Calu3 (cell line): Measurements from ENCODE around the gene EFCAB9. TPM values are rescaled to one million over a fixed set of nuclear protein-coding genes. Genes with fewer than 3 reads are reported as not detected.

Source experiments
- BruUV-seq: library from RNA; stranded (reverse); fragments of 400-500 nt; replicated peaks from 2 replicates; lab custom pipeline; 2021; lab: Mats Ljungman, UMichigan
- CTCF ChIA-PET: fragments of 300-600 bp; sonication (Branson Sonifier 250); formaldehyde crosslinking; loops from one replicate; lab custom pipeline; 2022; ENCODE audit warnings: antibody characterized with exemption; lab: Charles Lee
- DNase-seq: peaks from one replicate; pipeline ENCODE4 v3.0.0; 2022
- H3K27ac Mint-ChIP-seq: one replicate; pipeline ENCODE4 v1.8.0; 2022; ENCODE audit warnings: mixed read lengths; ENCODE audit not compliant: unreplicated experiment
- H3K27me3 Mint-ChIP-seq: one replicate; pipeline ENCODE4 v1.8.0; 2022; ENCODE audit warnings: mixed read lengths; ENCODE audit not compliant: unreplicated experiment
- H3K36me3 Mint-ChIP-seq: one replicate; pipeline ENCODE4 v1.8.0; 2022; ENCODE audit warnings: mild to moderate bottlenecking, moderate library complexity, mixed read lengths; ENCODE audit not compliant: insufficient read depth, unreplicated experiment
- H3K4me1 Mint-ChIP-seq: one replicate; pipeline ENCODE4 v1.8.0; 2022; ENCODE audit warnings: mild to moderate bottlenecking, low read depth, mixed read lengths; ENCODE audit not compliant: unreplicated experiment
- H3K4me3 Mint-ChIP-seq: one replicate; pipeline ENCODE4 v1.8.0; 2022; ENCODE audit warnings: mild to moderate bottlenecking, low read depth, moderate library complexity, mixed read lengths; ENCODE audit not compliant: unreplicated experiment
- H3K9me3 Mint-ChIP-seq: one replicate; pipeline ENCODE4 v1.8.0; 2022; ENCODE audit warnings: low read depth, mixed read lengths; ENCODE audit not compliant: unreplicated experiment
- intact Hi-C: fragments of 100-400 bp; cut with micrococcal nuclease; formaldehyde crosslinking; loops from one replicate; pipeline ENCODE4 v1.10.0; 2022; ENCODE audit not compliant: unreplicated experiment
- total RNA-seq: library from RNA; stranded (reverse); gene quantifications from 2 replicates; pipeline ENCODE4 v1.2.3, GENCODE V29; 2022
- TF ChIP-seq, protein P1 (sequence below): fragments of 200-600 bp; IDR thresholded peaks from one replicate; pipeline ENCODE4 v1.8.0; 2022; ENCODE audit warnings: antibody characterized with exemption; ENCODE audit not compliant: unreplicated experiment

EFCAB9 gene
- total RNA-seq, 1 experiment from 2014 or later: not detected

DNA sequence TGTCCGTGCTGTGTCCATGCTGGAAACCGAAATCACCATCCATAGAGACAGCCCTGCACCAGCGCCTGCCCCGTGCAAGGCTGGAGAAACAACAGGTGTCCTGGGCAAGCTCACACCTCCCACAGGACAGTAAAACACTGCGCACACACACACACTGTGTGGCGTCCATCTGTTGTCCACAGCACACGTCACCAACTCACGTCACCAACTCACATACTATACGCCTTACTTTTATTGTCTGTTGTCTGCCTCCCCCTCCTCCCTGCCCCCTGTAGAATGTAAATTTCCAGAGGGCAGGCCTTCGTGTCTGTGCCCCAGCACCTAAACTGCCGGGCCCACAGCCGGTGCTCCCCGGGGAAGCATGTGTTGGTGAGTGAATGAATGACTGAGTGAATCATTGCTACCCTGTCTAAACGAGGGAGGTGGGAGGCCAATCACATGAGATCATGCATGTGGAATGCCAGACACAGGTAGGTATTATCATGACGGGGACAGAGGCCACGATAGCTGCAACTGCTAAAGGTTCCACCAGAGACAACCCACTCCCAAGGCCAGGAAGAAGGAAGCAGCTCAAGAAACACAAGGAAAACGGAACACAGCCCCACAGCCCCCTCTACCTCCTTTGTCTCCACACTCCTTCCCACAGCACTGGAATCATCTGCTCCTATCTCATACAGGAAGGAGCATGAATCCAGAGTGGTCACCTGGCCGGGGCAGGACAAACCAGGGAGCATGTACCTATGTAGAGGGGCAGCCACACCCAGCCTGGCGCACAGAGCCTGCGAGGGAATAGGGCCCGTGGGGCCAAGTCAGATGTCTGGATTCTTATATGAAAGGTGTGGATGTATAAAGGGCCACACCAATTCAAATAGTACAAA lies 47.9 kb upstream of the EFCAB9 start:
- H3K4me1 Mint-ChIP-seq: peaks cover 43% of the 10 kb centered on the region
- no TSS peak for BruUV-seq
- CTCF ChIA-PET: no interaction called here

GRCh38 chr5:172146748-172147092 lies 47.3 kb upstream of the EFCAB9 start:
- BruUV-seq: no TSS peak
- Mint-ChIP-seq H3K4me1 (peaks cover 43% of the 10 kb centered on the region), H3K27ac (no peak overlapping the region), H3K4me3 (no peak overlapping the region), H3K9me3 (no peaks in the 10 kb centered on the region), H3K36me3 (peaks cover 4% of the 10 kb centered on the region), H3K27me3 (no peaks in the 10 kb centered on the region)
- intact Hi-C loops: no loop called here
- CTCF ChIA-PET: no interaction called here
- DNase-seq: no peak
- TF ChIP-seq, protein P1, sequence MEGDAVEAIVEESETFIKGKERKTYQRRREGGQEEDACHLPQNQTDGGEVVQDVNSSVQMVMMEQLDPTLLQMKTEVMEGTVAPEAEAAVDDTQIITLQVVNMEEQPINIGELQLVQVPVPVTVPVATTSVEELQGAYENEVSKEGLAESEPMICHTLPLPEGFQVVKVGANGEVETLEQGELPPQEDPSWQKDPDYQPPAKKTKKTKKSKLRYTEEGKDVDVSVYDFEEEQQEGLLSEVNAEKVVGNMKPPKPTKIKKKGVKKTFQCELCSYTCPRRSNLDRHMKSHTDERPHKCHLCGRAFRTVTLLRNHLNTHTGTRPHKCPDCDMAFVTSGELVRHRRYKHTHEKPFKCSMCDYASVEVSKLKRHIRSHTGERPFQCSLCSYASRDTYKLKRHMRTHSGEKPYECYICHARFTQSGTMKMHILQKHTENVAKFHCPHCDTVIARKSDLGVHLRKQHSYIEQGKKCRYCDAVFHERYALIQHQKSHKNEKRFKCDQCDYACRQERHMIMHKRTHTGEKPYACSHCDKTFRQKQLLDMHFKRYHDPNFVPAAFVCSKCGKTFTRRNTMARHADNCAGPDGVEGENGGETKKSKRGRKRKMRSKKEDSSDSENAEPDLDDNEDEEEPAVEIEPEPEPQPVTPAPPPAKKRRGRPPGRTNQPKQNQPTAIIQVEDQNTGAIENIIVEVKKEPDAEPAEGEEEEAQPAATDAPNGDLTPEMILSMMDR: no peak

More for the DNA sequence above, 47.9 kb upstream of the EFCAB9 start:
- Mint-ChIP-seq H3K36me3 (no peaks in the 10 kb centered on the region), H3K9me3 (no peaks in the 10 kb centered on the region), H3K27me3 (no peaks in the 10 kb centered on the region), H3K27ac (no peak overlapping the region), H3K4me3 (no peak overlapping the region)
- no peak for DNase-seq
- TF ChIP-seq, protein P1: no peak
- intact Hi-C loops: no loop called here

DNA sequence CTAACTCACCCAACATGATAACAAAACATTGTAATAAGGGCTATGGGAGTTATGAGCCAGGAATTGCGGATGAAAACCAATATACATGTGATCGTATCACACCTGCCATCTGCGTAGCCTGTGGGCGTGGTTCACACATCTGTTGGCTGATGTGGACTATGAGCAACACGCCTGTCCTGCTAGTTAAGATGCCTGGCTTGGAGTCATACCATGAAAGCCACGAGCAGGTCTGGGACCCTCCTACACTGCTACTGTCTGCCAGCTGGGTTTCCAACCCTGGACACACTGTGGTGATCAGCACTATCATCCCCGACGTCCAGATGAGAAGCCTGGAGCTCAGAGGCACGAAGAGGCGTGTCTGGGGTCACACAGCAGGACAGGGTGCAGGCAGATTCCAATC lies 46.1 kb upstream of the EFCAB9 start:
- no TSS peak for BruUV-seq
- Mint-ChIP-seq H3K36me3 (peaks cover 4% of the 10 kb centered on the region), H3K9me3 (no peaks in the 10 kb centered on the region), H3K4me1 (peaks cover 39% of the 10 kb centered on the region), H3K27me3 (no peaks in the 10 kb centered on the region), H3K27ac (no peak overlapping the region), H3K4me3 (no peak overlapping the region)
- TF ChIP-seq, protein P1: no peak
- intact Hi-C loops: no loop called here
- DNase-seq: no peak
- CTCF ChIA-PET: no interaction called here

DNA sequence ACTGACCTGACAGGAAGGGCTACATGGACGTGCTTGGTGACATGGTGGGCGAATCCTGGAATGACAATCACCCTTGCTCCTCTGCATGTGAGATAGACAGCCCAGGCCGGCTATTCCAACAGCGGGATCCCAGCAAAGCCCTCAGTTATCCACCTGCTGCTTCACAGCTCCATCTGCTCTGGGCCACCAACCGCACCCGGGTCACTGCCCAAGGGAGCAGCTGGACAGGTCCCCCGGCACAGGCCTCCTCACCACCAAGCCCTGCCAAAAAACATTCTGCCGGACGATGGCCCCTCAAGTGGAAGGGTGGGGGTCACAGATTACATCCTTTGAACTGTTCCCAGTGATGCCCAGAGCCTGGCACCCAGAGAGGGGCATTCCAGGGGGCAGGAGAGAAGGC lies 45.6 kb upstream of the EFCAB9 start:
- CTCF ChIA-PET: no interaction called here
- Mint-ChIP-seq H3K4me1 (peaks cover 33% of the 10 kb centered on the region), H3K36me3 (peaks cover 4% of the 10 kb centered on the region), H3K4me3 (no peak overlapping the region), H3K27ac (no peak overlapping the region), H3K9me3 (no peaks in the 10 kb centered on the region), H3K27me3 (no peaks in the 10 kb centered on the region)
- intact Hi-C loops: no loop called here
- BruUV-seq: no TSS peak
- no peak for DNase-seq
- TF ChIP-seq, protein P1: no peak
